Measurements from ENCODE around the gene GPANK1. TPM values are rescaled to one million over a fixed set of nuclear protein-coding genes. Genes with fewer than 3 reads are reported as not detected.

Gene GPANK1
- total and polyA plus RNA-seq, 9 of the 15 experiments (the other 6 are each of a cell fraction or from before 2014, with no cell fraction given): 32.2 to 111 (median 46.3) TPM

GRCh38 chr6:31665501-31666336 is 922 bp upstream of the GPANK1 start, which contains the start of gene CSNK2B (continued):
- 0 out of 2 replicates have a peak, but pooled peaks have one; percentile 18 for TF ChIP-seq ZBTB26 (CRISPR knock-in tag; IDR thresholded peaks at IDR 0.05)
- TF ChIP-seq HNRNPUL1 (IDR thresholded peaks at IDR 0.05; ENCODE audit: low read length): no peak
- TF ChIP-seq, protein P1, sequence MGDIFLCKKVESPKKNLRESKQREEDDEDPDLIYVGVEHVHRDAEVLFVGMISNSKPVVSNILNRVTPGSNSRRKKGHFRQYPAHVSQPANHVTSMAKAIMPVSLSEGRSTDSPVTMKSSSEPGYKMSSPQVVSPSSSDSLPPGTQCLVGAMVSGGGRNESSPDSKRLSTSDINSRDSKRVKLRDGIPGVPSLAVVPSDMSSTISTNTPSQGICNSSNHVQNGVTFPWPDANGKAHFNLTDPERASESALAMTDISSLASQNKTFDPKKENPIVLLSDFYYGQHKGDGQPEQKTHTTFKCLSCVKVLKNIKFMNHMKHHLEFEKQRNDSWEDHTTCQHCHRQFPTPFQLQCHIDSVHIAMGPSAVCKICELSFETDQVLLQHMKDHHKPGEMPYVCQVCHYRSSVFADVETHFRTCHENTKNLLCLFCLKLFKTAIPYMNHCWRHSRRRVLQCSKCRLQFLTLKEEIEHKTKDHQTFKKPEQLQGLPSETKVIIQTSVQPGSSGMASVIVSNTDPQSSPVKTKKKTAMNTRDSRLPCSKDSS (IDR thresholded peaks at IDR 0.05; ENCODE audit: low read depth, partially characterized antibody): no peak
- TF ChIP-seq POLR3A (IDR thresholded peaks at IDR 0.05; ENCODE audit: borderline replicate concordance, extremely low read depth, insufficient read depth, insufficient read length): no peak
- TF ChIP-seq ZNF431 (CRISPR knock-in tag; IDR thresholded peaks at IDR 0.05): peak; percentile 75
- no peak for TF ChIP-seq FOXP1 (CRISPR knock-in tag; IDR thresholded peaks at IDR 0.05)
- peak; percentile 60; the same call in 1 of the 2 replicates for TF ChIP-seq ZC3H8 (IDR thresholded peaks at IDR 0.05)
- peak; percentile 57 for TF ChIP-seq SMAD4 (CRISPR knock-in tag; conservative IDR thresholded peaks at IDR 0.05)
- TF ChIP-seq NFIC (IDR thresholded peaks at IDR 0.05): no peak
- no peak; the same call in 1 of the 2 replicates for TF ChIP-seq BRD4 (IDR thresholded peaks at IDR 0.05)
- no peak for TF ChIP-seq MCM2 (IDR thresholded peaks at IDR 0.05; ENCODE audit: low read depth)
- peak; percentile 83 for TF ChIP-seq ELF2 (CRISPR knock-in tag; IDR thresholded peaks at IDR 0.05)
- TF ChIP-seq, protein P2, sequence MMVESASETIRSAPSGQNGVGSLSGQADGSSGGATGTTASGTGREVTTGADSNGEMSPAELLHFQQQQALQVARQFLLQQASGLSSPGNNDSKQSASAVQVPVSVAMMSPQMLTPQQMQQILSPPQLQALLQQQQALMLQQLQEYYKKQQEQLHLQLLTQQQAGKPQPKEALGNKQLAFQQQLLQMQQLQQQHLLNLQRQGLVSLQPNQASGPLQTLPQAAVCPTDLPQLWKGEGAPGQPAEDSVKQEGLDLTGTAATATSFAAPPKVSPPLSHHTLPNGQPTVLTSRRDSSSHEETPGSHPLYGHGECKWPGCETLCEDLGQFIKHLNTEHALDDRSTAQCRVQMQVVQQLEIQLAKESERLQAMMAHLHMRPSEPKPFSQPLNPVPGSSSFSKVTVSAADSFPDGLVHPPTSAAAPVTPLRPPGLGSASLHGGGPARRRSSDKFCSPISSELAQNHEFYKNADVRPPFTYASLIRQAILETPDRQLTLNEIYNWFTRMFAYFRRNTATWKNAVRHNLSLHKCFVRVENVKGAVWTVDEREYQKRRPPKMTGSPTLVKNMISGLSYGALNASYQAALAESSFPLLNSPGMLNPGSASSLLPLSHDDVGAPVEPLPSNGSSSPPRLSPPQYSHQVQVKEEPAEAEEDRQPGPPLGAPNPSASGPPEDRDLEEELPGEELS (CRISPR knock-in tag; IDR thresholded peaks at IDR 0.05; ENCODE audit: borderline replicate concordance): peak; percentile 92; the same call in 1 of the 2 replicates
- TF ChIP-seq RBM14 (IDR thresholded peaks at IDR 0.05; ENCODE audit: borderline replicate concordance, insufficient read depth, low read depth, low read length): peak; percentile 45; the same call in 1 of the 2 replicates
- peak; percentile 84 for TF ChIP-seq NR2F6 (CRISPR knock-in tag; IDR thresholded peaks at IDR 0.05)
- TF ChIP-seq ZNF12 (CRISPR knock-in tag; IDR thresholded peaks at IDR 0.05): no peak; the same call in 1 of the 2 replicates
- TF ChIP-seq SMAD3 (CRISPR knock-in tag; conservative IDR thresholded peaks at IDR 0.05): 0 out of 2 replicates have a peak, but pooled peaks have one; percentile 37
- no peak for TF ChIP-seq ELK1 (CRISPR knock-in tag; IDR thresholded peaks at IDR 0.05)
- no peak for TF ChIP-seq CBX5 (IDR thresholded peaks at IDR 0.05; ENCODE audit: borderline replicate concordance, low read depth)
- TF ChIP-seq ZFP30 (CRISPR knock-in tag; IDR thresholded peaks at IDR 0.05; ENCODE audit: borderline replicate concordance): no peak
- TF ChIP-seq, protein P3, sequence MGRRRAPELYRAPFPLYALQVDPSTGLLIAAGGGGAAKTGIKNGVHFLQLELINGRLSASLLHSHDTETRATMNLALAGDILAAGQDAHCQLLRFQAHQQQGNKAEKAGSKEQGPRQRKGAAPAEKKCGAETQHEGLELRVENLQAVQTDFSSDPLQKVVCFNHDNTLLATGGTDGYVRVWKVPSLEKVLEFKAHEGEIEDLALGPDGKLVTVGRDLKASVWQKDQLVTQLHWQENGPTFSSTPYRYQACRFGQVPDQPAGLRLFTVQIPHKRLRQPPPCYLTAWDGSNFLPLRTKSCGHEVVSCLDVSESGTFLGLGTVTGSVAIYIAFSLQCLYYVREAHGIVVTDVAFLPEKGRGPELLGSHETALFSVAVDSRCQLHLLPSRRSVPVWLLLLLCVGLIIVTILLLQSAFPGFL (CRISPR knock-in tag; IDR thresholded peaks at IDR 0.05): no peak
